ENCODE measurements around the gene CPB2.

GRCh38 chr13:46097663-46098062 is 7.2 kb downstream of the CPB2 start:
- no peak for TF ChIP-seq CTCF (IDR thresholded peaks at IDR 0.05)
- no peak for TF ChIP-seq POLR2A (IDR thresholded peaks at IDR 0.05)
